NCI-H1930 (cell line): ENCODE data around the gene RAB8B.

Source experiments
- DNase-seq, 2 experiments: peaks; one replicate each; lab custom pipeline; 2025; lab: John Stamatoyannopoulos, UW

Gene RAB8B

GRCh38 chr15:63185206-63185605 is 4.2 kb upstream of the RAB8B start:
- DNase-seq, result no peak

GRCh38 chr15:63186065-63186464 is 3.3 kb upstream of the RAB8B start:
- DNase-seq, result no peak

DNA sequence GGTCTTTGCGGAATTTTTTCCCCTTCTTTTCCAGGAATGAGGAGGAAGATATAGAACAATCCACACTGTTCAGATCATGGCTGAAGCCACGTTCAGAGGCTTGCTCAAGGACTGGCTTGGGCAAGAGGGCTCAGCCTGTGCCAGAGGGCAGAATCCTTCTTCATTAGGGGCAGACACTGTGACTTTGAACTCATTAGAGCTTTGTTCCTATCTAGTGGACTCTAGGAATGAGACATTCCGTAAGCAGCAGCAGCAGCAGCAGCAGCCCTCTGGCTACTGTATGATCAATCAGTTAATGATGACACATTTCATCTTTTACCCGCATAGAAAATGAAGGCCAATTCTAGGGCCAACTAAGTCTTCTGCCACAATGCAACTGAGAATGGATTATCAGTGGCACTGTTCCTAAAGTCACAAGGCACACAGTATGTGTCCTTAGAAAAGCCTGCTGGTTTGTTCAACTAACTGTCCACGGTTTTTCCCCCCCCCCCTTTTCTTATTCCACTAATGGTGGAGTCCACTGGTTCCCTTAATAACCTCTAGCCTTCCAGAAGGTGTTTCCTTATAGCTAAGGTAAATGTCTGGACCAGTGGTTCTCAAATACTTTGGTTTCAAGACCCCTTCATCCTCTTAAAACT is 1.7 kb upstream of the RAB8B start:
- no peak for DNase-seq

- DNase-seq, result no peak
Observed at GRCh38 chr15:63188247-63188925, 1.0 kb upstream of the RAB8B start.

- DNase-seq, result no peak
Observed at GRCh38 chr15:63189941-63190768, 749 bp downstream of the RAB8B start.

DNA sequence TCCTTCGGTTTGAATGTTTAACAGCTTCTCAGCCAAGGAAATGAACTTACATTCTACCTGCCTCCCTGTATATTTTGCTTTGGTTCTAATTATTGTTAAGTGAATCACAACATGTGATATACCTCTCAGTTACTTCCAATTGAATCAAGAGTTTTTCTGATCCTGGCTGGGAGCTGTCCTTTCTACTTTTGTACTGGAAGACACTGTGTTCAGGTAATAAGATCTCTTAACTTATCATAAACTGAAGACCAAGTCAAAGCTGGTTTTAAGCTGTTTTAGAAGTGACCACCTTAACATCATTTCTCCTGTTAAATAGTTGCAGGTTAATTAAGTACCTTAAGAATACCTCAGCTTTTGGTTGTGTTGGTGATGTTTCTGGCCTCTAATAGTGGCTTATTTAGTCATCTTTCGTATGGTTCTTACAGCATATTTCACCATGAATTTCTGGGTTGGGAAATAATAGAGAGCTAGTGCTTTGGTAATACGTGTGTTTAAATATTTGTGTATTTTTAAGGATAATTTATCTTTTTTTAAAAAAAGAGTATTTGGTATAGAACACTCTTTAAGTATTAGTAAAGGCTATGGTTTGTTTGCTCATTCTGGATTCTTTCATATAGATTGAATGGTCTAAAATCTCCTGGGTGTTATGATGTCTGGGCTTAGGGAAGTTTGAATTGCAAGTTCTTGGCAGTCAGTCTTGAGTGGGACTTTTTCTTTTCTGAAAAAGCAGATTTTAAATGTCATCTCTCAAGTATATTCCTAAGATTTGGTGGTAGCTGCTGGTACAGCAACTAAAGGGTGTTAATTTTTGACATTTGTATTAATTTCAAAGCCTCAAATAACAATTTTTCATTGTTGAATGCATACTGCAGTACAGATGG is 1.6 kb downstream of the RAB8B start:
- no peak for DNase-seq

- DNase-seq, result no peak
Observed at GRCh38 chr15:63191895-63192618, 2.7 kb downstream of the RAB8B start.

DNA sequence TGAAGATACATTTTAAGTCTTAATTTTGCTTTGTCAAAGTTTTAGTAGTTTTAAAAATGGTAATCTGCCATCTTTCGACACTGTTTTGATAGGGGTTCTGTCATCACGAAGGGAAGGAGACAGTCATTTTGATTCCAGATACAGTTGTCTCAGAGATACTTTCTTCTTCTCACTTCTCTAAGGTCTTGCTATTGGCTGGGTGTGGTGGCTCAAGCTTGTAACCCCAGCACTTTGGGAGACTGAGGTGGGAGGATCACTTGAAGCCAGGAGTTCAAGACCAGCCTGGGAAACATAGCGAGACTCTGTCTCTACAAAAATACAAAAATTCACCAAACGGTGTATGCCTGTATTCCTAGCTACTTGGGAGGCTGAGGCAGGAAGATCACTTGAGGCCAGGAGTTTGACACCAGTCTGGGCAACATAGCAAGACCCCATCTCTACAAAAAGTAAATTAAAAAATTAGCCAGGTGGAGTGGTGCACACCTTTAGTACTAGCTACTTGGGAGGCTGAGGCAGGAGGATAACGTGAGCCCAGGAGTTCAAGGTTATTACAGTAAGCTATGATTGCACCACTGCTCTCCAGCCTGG is 3.3 kb downstream of the RAB8B start:
- DNase-seq, result no peak

GRCh38 chr15:63194302-63194701 is 4.9 kb downstream of the RAB8B start:
- no peak for DNase-seq

- DNase-seq, result no peak
Observed at GRCh38 chr15:63194880-63195568, 5.6 kb downstream of the RAB8B start.

DNA sequence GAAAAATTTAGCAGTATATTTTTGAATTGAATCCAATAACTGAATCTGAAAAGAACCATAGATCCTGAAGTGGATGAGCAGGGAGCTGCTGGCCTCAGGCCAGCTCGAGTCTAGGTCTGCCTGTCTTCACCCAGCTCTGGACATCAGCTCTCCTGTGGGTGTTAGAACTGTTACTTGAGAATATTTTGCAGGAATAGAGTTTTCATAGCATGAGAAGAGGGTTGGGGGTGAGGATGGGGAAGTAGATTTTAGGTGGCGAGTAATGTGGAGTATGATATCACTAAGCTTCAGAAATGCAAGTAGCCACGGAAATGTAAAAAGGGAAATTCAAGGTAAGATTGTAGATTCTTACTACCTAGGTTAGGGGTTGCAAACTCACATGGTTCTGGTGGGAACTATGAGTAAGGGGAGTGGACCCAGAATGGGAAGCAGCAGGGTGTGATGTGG is 6.2 kb downstream of the RAB8B start:
- DNase-seq, result no peak

DNA sequence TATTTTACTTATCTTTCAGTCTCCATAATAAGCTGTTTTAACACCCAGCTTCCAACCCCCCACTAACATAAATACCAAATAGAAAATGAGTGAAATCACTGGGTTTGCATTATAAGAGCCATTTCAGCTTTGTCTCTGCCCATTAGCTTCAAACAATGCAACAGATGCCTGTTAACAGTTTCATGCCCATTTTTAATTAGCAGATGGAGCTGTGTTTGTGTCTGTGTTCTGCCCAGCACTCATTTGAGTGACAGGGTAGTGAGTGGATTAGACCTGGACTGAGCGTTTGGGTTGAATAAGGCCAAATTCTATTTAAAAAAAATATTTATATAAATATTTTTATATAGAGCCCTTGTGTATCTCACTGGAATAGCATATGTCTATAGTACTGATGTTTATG is 7.4 kb downstream of the RAB8B start:
- DNase-seq, result no peak

DNA sequence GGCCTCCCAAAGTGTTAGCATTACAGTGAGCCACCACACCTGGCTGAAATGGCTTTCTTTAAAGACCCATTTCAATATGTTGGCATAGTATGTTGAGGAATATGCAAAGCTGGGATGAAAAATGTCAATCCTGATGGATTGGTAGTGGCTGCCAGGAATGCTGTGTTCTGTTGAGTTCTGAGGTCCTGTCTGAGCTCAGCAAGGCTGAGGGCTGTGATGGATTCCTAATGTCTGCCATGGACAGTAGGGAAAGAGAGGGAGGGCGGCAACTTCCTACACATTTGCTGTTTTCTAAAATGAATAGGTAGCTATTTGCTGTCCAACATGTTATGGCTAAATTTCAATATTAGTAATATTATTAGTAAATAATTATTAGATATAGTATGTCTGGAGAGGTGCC is 8.2 kb downstream of the RAB8B start:
- no peak for DNase-seq

DNA sequence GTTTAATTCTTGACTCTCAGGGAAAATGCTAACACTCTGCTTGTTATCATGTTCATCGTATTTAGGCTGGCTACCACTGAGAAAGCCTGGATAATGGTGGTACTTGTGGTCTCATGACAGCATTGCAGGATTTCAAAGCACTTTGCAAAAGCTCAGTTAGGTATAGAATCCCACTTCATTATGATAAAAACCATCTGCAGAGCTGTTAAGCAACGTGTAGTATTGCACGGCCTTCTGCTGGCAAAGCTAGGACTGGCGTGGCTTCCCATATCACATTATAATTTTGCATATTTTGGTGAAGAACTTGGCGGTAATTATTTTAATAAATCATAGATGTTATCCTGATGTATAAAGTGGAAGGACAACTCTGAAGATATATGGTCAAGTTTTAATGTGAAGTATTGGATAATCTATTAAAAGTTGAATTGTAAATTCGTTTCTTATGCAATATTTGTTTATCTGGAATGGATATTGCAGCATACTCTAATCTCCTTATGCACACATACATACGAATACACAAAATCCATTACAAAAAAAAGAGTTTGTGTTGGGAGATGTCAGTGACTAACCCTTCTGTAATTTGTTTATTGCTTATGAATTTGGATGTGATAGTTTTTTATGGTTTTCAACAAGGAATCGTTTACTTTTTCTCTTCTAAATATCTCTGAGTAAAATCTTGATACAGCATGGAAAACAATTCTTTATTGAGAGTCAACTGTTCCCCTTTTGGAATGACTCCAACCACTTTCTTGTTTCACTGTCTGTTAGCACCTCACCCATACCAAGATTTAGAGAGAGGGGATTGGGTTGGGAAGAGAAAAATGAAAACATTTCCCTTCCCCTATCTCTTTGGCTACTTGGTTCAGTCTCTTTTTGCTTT is 9.2 kb downstream of the RAB8B start:
- DNase-seq, result no peak

DNA sequence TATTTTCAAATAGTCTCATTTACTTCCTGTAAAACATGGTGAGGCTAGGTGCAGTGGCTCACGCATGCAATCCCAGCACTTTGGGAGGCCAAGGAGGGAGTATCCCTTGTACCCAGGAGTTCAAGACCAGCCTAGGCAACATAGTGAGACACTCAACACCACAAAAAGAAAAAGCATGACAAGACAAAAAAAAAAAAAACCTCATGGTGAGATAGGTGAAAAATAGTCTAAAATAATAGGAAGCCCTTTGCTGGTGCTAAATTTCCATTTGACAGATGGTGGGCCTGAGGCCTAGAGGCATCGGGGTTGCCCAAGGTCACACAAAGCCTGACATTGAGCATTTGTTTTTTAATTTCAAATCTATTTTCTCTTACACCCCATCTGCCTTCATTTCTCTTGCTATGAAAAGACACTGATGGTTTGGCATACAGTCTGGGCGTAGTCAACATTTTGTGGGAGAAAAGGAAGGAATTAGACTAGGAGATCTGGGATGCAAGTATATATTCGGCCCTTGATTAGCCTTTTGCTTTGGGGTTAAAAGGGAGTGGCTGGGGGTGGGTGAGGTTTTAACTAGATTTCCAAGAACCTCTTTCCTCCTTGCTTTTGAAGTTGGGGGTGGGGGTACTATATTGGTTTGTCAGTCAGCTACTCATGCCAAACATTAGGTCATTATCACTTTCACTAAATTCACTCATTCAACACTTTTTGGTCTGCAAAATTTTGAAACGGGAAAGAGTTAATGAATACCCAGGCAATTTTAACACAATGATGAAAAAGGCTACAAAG is 11.3 kb downstream of the RAB8B start:
- no peak for DNase-seq

DNA sequence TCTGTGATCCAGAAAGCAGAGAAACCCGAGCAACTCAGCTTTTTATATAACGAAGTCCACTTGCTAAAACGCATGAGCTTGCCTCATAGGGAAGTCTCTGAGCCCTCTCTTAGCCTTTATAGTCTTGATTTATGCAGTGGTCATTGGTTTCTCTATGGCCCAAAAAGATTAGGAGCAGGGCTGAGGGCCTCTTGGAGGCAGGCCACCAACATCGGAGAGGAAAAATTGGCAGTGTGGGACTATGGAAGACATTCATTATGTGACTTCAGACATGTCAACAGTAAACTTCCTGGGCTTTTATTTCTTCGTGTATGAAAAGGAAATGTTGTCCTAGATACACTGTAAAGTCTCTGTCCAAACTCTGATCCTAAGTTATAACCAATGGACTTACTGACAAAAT is 13.5 kb downstream of the RAB8B start:
- no peak for DNase-seq

DNA sequence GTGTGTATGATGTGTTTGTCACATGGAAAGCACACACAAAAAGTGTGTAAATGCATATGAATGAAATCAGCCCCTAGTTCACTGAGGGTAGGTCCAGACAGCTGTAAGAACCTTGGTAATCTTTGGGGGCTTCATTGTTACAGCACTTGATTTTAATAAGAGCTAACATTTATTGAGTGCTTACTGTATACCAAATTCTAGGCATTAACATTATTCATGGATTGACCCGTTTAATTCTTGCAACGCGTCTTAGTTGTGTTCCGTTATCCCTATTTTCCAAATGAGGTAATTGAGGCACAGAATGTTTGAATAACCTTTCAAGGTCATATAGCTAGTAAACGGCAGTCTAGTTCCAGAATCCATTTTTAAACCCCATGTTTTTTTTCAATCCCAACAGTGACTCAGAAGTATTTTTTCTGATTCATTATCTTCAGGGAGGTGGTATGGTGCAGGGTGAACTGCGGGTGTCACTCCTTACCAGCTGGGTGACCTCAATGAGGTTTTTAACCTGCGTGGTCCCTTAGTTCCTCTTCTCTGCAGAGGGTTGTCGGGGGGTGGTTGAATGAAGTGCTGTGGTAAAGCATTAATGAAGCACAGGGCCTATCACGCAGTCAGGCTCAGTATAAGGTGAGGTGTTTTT is 14.2 kb downstream of the RAB8B start:
- no peak for DNase-seq

DNA sequence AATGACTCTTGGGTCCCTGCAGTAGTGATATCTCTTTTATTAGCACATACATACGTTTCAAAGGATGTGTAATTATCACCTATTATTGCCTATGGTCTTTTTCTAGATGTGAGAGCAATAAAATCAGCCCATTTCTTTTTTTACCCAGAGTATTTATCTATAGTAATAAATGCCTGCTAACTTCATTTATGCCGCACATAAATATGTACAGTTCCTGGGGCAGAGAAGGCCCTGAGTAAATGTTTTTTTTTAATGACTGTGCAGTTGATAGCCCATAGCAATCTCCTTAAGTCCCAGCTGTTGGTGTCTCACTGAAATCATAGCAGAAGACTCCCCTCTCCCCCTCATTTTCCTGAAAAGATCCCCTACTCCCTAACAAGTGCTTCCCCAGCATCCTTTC is 16.7 kb downstream of the RAB8B start:
- no peak for DNase-seq
